ENCODE measurements around the gene BAG3.

- no peak for TF ChIP-seq POLR2AphosphoS5 (IDR thresholded peaks at IDR 0.05)
- no peak for TF ChIP-seq CTCF (IDR thresholded peaks at IDR 0.05)
- no peak for TF ChIP-seq POLR2A (IDR thresholded peaks at IDR 0.05)
- no peak for TF ChIP-seq EP300 (IDR thresholded peaks at IDR 0.05)
Measured at GRCh38 chr10:119651514-119652360, 557 bp downstream of the BAG3 start.
